GM19324 (cell line): Measurements from ENCODE around the gene RANBP3L.
"Not testable (repeated sequence)": the region's sequence is repeated elsewhere in the genome, so short reads cannot be mapped to it uniquely, and the experiment has no call there.

ENCODE experiments used
- ATAC-seq: cut with Tn5 transposase; IDR thresholded peaks from one replicate; pipeline ENCODE4 v1.9.1; 2021; ENCODE audit warnings: mild to moderate bottlenecking, moderate library complexity; ENCODE audit not compliant: unreplicated experiment, low FRiP score

RANBP3L gene

DNA sequence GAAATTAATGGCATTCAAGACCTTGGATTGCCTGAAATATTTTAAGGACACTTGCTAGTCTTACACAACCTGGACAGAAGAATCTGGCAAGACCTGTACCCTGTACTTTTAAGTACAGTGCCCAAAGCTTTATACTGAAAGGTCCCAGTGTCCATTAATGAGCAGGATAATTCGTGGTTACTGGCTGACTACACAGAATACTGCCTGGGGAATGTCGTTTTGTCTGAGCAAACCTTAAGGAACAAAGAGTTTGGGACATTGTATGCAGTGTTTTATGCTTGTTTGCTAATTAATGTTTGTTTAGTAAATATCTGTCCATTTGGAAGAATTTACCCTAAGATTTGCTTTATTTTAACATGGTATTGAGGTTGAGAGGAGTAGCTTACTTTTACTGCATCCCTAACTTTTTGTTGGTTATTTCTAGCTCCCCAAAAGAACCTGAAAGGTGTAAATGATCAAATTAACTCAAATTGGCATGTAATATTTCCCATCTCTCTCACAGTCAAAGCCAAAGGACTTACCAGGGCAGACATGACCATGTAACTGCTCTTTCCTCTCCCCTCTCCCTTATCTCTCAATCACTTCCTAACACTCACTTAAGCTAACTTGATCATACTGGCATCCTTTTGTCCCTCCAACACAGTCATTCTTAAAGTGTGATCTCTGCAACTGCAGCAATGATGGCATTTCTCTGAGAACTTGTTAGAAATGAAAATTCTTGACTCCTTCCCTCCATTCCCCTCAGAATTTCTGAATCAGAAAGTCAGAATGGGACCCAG lies 15.7 kb downstream of the RANBP3L start:
- ATAC-seq: no peak

DNA sequence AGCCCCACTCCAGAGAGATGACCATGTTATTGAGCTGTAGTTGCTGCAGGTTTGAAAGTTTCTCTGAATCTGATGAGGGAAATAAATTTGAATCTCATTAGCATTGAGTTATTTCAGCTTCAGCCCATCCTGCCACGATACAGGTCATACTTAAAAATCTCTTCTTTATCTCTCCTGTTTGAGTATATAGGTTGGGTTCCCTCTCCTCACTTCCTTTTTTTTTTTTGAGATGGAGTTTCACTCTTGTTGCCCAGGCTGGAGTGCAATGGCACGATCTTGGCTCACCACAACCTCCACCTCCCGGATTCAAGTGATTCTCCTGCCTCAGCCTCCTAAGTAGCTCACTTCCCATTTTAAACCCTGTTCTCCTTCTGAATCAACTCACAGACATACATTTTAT lies 17.9 kb downstream of the RANBP3L start:
- ATAC-seq: not testable (repeated sequence)

DNA sequence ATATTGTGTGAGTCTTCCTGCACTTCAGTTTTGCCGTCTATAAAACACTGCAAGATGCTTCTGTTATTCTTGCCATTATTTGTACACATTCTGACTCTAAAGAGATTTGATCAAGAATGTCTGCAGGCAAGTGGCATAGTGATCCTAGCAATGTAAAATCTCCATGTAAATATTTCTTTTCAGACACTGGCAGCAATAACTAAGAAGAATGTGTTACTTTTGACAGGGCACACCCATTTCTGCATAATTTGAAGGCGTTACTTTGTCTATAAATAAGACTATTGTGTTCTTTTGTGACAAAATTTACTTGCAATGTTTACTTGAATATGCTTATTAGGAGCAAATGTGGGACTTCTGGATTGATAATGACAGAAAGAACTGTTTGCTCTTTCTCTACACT lies 20.1 kb downstream of the RANBP3L start:
- ATAC-seq: no peak

DNA sequence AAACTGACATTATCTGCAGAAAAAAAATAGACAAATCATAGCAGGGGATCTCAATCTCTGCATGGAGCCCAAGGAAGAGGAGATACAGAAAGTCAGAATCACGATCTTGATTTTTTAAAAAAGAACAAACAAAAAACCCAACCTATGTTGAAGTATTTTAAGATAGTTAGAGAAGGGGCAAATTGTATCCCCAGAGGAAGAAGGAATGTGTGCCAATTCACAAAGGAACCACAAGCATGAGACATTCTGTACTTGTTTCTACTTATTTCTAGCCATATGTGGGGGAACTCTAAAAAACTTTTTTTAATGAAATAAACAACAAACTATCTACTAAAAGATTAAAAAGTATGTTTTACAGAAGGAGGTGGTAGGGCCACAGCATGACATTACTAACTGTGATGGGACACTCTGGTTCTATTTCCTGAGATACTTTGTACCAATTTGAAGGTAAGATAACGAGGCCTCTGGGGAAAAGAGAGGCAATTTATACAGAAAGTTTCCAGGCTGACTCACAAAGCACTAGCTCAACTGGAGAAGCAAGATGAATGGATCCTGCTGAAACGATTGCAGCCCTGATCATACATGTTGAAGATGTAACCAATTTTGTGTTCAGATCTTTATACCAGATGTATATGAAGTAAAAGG lies 22.5 kb downstream of the RANBP3L start:
- no peak for ATAC-seq

DNA sequence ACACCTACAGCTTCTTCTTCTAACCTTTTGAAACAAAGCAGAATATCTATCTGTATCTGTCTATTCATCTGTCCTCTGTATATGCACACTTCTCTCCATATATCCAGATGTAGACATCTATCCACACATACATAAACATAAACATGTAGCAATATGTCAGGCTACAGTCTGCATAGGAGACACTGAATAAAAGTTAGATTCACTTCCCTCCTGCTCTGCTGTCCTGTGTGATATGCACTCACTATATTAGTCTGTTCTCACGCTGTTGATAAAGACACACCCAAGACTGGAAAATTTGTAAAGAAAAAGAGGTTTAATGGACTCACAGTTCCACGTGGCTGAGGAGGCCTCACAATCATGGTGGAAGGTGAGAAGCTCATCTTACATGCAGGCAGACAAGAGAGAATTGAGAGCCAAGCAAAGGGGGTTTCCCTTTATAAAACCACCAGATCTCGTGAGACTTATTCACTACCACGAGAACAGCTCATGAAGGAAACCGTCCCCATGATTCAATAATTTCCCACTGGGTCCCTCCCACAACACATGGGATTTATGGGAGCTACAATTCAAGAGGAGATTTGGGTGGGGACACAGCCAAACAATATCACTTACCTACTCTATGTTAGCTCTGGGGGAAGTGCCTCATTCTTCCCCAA lies 24.1 kb downstream of the RANBP3L start:
- no peak for ATAC-seq

DNA sequence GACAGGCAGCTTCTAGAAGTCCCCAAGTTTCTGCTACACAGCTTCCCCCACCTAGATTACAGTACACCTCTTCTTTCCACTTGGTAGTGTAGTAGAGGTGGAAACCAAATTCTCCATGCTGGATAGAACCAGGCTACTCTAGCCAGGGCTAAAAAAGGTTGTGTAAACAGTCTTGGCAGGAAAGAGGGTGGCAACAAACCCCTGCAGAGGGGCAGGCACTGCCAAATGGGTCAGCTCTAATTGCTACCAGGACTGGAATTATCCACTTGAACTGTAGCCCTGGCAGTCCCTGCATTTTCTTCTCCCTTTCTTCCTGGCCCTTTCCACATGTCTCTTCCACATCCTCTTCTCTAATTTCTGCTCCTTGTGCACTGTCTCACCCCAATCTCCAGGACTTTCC lies 24.8 kb downstream of the RANBP3L start:
- ATAC-seq: no peak

DNA sequence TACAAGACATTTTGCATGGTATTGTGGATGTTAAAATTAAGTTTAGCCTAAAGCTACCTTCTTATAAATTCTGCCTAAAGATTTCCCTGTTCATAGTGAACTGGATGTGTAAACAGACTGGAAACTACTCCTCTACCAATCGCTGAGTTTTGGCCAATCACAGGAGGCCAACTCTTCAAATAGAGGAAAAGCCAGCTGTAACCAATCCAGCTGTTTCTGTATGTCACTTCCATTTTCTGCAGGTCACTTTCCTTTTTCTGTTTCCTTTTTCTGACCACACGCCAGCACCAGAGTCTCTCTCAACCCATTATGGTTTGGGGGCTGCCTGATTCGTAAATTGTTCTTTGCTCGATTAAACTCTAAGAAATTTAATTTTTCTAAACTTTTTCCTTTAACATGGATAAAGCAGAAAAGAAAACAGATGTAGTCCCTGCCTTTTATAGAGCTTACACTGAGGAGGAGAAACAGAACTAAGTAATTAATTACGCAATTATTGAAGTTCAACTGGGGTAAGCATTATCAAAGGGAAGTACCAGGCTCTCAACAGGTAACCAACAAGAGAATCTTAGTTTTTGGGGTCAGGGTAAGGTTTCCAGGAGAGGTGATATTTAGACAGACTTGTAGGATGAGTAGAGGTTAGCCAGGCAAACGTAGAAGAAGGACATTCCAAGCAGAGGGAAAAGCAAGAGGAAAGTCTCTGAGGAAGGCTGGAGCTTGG lies 27.7 kb downstream of the RANBP3L start:
- no peak for ATAC-seq

DNA sequence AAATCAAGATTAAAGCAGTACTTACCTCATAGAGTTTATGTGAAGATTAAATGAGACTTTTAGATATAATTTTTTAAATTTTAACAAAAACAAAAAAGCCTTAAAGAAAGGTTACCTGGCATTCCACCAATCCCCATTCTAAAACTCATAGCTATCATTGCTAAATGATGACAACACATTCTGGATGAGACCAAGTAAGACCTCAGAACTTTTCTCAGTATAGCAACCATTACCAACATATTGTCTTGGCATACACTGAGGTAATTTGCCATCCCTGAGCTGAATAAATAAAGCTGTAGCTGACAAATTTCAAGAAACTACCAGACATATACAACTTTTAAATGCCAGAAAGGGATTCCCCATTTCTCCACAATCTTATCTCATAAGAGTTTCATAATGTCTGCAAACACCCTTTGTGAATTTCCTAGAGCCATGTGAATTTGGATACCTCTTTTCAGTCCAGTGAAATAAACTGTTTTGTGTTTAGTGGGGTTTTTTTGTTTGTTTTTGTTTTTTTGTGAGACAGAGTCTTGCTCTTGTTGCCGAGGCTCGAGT lies 29.5 kb downstream of the RANBP3L start:
- ATAC-seq: no peak

DNA sequence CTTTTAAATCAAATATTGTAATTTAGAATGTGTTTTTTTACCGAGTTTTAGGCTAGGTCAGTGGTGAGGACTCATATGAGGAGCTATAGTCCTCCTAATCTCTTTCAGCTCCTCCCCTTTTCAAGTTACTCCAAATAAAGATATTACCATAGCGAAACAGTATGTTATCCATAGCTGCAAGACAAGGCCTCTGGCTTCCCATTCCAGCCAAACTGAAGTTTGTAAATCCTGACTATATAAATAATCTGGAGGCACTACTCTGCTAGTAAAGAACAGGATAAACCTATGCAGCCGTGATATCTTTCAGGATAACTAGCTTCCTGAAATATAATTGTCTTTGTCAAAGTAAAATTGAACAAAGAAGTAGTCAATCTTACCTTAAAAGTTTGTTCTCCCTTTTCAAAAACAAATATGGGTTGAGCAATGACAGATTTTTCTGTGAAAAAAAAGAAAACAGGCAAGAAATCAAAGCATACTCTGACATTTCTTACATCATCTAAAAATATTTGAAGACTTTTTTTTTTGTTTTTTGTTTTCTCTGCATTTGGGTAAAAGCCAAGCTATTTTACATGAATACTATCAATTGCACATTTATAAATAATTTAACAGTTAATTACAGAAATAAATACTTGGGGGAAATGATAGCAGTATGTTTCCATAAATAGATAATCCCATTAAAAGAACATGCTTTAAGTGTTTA lies 30.7 kb downstream of the RANBP3L start:
- no peak for ATAC-seq

DNA sequence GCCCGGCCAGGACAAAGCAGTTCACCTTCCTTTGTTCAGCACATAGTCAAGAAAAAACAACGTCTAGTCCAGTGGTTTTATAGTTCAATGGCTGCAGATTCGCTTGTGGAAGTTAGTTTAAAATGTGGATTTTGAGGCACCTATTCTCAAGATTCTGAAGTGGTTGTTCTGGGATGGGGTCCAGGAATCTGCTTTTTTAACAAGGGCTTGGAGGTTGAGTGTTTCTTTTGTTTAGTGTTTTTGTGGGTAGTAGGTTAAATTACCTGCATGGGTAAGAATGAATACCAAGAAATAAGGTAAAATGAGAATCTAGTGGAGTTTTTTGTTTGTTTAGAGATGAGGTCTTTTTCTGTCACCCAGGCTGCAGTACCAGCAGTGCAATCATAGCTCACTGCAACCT lies 31.5 kb downstream of the RANBP3L start:
- ATAC-seq: no peak

DNA sequence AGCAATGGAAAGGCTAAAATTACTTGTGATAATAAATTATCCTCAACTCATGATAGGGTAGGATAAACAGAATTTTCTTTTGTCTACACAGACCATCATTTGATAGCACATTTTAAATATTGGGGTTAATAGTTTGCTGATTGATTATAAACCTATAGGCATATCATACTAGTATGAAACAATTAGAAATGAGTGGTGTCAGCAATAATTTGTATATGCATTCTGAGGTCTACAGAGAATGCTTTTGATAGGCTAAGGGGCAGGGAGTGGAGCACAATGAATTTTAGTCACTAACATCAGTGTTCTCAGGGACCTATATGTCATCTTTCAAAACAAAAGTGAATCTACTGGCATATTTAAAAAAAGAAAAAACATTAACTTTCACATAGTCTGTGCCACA lies 32.2 kb downstream of the RANBP3L start:
- no peak for ATAC-seq

DNA sequence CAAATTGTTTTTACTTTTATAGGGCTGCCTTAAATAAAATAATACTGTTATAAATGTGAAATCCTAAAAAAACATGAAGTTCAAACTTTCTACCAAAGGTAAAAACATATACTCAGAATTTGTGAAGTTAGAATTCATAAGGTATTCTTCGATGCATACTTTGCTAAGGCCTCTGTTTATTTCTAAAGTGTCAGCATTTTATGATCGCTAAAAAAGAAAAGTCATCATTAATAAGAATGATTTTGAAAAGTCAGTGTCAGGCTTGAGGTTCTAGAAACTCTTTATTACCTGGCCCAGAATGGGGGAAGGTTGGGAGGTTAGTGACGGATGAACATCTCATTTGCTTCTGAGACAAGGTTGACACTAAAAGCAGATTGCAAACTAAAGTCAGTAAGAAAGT lies 33.8 kb downstream of the RANBP3L start:
- ATAC-seq: no peak

DNA sequence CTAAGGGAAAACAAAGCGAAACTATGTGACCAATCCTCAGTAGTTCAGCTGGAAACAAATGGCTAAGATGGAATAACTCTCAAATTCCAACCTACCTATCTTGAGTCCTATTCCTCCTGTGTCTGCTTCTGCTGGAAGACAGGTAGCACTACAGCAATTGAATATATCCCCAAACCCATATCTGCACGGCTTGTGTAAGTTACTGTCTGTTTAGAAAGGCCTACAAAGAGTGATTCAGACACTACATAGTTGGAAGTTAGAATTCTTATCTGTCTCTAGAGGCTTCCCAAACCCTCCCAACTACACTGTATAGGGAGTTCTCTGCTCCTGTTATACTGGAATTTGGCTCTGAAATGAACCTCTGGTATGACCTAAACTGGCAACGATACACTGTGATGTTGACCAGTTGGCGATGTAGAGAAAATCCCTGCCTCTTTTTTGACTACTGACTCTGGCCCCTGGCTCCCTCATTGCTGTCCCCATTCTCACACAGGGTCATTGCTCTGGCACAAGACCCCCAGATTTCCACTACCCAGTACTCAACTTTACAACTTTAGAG lies 37.4 kb downstream of the RANBP3L start:
- ATAC-seq: no peak

DNA sequence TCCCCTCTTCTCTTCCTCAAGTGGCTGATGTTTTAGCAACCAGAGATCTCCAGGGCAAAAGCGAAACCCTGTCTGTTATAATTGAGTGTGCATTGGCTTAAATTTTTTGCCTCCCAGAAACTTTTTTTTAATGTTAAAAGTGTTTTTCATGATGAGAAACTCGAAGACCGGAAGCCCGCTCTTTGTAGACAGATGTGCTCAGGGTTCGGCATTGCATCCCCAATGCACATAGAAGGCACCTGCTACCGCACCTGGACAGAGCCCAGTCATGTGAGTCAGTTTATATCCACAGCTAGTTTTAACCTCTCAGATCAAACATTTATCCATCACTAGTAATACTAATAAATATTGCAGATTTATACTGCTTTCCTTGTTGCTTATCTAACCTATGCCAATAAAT lies 40.5 kb downstream of the RANBP3L start:
- ATAC-seq: no peak

DNA sequence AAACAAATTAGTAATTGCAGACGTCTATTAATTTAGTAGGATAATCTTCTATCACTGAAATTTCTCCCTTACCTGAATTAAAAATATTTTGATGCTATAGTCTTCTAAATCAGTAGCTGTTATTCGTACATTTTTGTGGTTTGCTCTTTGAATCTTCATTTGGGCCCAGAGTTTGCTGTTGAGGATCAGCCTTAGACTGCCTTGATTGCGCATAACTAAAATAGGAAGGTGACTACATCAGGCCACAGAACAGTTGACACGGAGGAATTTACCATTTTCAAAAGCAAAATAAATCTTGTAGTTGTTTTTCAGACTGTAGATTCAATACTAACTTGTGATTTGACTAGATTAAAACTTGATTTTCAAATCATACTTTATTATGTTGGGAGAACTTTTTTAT lies 48.1 kb downstream of the RANBP3L start:
- ATAC-seq: no peak

DNA sequence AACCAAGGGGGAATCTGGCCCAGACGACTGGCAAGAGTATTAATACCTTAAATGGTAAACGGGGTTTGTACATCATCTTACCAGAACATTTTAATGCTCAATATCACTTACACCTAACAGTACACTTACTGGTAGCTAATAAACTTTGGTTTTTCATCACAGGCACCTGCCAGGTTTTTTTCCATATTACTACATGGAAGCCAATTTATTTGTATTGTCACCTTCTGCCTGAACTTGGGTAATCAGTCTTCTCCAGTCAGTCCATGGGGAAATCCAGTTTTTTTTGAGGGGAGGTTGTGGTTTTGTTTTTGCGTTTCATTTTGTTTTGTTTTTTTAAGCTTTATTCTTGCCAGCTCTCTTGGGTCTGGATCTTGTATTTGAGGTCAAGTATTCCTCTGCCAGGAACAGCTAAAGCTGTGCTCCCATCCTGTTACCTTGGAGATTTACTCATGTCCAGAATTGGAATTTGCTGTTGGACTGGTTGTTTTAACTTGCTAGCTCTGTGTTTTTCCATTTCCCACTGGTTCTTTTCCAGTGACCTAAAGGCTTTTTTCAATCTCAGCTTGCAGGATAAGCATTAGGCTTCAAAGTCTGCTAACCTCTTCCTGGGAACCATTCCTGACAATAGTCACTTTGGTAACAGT lies 48.9 kb downstream of the RANBP3L start:
- no peak for ATAC-seq

DNA sequence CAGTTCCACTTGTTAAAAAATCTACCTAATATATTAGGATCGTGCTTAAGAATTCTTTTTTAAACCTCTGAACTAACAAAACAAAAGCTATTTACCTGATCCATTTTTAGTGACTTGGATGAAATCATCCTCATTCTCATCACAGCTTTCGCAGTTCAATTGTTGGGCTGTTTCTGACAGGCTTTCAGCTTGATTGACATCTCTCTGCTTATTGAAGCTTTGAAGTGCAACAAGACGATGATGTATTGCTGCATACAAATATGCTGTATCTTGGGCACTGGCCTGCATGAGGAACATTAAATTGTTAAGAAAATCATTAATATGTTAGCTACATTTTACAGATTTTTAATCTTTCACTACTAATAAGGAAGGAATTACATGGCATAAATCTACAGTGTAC lies 50.5 kb downstream of the RANBP3L start:
- no peak for ATAC-seq

DNA sequence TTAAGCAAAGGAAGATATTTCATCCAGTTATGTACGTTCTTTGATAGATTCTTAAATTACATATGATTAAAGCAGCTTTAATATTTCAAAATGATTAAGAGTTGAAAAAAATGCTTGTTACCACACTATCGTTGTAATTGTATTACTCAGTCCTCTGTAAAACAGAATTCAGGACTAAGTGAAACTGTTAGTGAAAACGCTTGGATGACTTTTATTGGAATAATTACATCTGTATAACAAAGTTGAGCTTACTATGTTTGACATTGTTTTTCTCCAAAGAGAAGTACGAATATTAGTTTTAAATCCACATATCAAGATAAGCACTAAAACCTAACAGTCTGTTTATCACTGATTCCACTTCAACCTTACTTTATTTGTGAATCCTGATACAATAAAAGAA lies 51.3 kb downstream of the RANBP3L start:
- ATAC-seq: no peak

DNA sequence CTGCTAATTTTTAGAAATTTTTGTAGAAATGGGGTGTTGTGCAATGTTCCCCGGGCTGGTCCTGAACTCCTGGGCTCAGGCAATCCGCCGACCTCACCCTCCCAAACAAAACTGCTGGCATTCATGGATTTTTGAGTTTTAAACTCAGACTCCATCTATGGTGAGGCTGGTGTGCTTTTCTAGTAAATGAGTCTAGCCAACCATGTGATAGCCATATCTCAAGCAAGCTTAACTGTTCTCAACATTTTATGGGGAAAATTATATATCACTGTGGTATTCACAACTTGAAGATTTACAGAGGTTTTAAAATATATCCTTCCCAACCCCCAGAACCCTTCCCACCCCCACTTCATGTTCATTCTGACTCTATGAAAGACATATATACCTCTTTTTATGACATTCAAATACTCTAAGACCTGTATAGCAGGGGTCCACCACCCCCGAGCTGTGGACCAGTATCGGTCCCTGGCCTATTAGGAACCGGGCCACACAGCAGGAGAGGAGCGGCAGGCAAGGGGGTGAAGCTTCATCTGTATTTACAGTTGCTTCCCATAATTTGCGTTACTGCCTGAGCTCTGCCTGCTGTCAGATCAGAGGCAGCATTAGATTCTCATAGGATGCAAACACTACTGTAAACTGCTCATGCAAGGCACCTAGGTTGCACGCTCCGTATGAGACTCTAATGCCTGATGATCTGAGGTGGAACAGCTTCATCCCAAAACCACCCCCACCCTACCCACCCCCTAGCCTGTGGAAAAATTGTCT lies 55.5 kb downstream of the RANBP3L start:
- no peak for ATAC-seq
